ENCODE results near the gene CDH23. TPM values are rescaled to one million over a fixed set of nuclear protein-coding genes. Genes with fewer than 3 reads are reported as not detected.

The CDH23 gene
- total RNA-seq, 1 donor from 2014 or later = 0.29 TPM

DNA sequence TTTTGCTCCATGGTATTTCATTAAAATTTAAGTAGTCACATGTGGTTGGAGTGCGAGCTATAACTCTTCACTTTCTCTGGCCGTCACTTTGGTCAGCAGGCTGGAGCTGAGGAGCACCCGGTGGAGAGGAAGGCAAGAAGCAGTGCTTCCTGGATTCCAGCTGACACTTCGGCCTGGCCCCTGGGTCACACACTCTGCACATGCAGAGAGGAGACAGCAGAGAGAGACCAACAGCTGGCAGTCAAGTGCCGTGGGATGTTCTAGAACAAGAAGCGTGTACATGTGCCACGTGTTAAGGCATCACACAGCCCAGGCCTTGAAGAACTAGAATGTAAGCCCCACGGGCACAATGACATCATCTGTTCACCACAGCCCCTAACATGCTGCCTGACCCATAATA is 424.2 kb downstream of the CDH23 start:
- DNase-seq (no peak), ATAC-seq (ENCODE audit: low read depth) (no peak)
- Mint-ChIP-seq H3K9me3 (no peaks in the 10 kb centered on the region), H3K27me3 (no peaks in the 10 kb centered on the region), H3K4me3 (no peak overlapping the region), H3K27ac (no peak overlapping the region), H3K36me3 (ENCODE audit: low read depth) (peaks cover 96% of the 10 kb centered on the region), H3K4me1 (no peaks in the 10 kb centered on the region)
- ChIA-PET POLR2A (interaction anchor here (0.7 to 1.4 kb wide), 2 partner anchors 47 to 120 kb away, joined by 3 to 9 read pairs; no protein-coding TSS in a partner anchor), CTCF (no interaction called here)
- TF ChIP-seq, protein P1, sequence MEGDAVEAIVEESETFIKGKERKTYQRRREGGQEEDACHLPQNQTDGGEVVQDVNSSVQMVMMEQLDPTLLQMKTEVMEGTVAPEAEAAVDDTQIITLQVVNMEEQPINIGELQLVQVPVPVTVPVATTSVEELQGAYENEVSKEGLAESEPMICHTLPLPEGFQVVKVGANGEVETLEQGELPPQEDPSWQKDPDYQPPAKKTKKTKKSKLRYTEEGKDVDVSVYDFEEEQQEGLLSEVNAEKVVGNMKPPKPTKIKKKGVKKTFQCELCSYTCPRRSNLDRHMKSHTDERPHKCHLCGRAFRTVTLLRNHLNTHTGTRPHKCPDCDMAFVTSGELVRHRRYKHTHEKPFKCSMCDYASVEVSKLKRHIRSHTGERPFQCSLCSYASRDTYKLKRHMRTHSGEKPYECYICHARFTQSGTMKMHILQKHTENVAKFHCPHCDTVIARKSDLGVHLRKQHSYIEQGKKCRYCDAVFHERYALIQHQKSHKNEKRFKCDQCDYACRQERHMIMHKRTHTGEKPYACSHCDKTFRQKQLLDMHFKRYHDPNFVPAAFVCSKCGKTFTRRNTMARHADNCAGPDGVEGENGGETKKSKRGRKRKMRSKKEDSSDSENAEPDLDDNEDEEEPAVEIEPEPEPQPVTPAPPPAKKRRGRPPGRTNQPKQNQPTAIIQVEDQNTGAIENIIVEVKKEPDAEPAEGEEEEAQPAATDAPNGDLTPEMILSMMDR (IDR thresholded peaks at IDR 0.05) = no peak
- intact Hi-C loops (cut with micrococcal nuclease) = no loop called here

DNA sequence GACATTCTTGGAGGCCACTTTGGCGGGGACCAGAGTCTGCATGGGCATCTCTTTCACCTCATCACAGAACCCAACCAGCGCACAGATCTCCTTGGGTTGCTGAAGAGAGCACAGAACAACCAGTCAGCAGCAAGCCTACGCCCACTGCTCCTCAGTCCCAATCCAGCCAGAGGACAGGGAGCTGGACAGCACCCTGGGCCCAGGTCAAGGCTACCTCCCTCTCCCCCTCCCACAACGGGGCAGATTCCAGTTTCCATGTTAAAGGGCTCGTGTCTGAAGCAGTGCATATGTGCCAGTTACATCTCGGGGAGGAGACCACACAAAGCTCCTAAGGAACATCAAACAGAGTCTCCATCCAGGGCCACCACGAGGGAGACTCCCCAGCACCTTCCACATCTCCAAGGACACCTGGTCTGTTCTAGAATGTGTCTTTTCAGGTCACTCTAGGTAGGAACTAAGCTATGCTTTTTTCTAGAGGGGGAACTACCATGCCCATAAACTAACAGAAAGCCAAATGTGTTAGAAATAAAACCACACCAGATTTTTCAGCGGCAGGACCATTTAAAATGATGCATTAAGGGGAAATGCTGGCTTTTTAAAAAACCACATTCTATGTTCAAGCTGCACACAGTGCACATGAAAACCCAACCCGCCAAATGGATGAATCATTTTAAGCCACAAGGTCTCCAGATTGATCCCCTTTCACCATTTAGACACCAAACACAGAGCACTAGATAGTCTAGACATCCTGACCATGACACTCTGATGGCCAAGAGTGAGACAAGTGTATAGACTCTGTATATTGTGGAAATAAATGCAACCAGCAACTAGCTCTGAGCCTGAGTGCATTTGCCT is 425.4 kb downstream of the CDH23 start:
- H3K27ac Mint-ChIP-seq = no peak overlapping the region
- intact Hi-C loops (cut with micrococcal nuclease) = no loop called here
- H3K9me3 Mint-ChIP-seq = no peaks in the 10 kb centered on the region
- H3K27me3 Mint-ChIP-seq = no peaks in the 10 kb centered on the region
- ATAC-seq (ENCODE audit: low read depth) (no peak), DNase-seq (no peak)
- TF ChIP-seq, protein P1 (IDR thresholded peaks at IDR 0.05) = no peak
- no peak overlapping the region for H3K4me3 Mint-ChIP-seq
- H3K36me3 Mint-ChIP-seq (ENCODE audit: low read depth) = peaks cover 95% of the 10 kb centered on the region
- no peaks in the 10 kb centered on the region for H3K4me1 Mint-ChIP-seq
- ChIA-PET CTCF (no interaction called here), POLR2A (interaction anchor here (1.4 kb wide), 1 partner anchor 48 kb away, joined by 3 read pairs; no protein-coding TSS in a partner anchor)

DNA sequence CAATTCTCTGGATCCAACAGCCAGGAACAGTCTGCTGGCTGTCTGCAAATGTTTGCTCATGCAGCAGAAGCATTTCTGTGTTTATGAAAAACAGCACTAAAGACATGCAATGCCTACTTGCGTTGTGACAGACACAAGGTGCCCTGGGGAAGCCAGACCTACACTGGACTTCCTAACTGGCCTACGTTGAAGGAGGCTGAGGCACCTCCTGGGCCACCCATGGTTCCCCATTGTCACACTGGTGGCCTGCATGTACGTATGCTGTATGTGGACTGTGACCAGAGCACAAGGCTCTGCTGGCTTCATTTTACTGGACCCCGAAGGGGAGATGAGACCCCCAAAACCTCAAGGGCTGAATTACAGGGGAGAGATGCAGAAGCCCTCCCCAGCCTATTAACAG is 426.6 kb downstream of the CDH23 start:
- no peak overlapping the region for H3K4me3 Mint-ChIP-seq

DNA sequence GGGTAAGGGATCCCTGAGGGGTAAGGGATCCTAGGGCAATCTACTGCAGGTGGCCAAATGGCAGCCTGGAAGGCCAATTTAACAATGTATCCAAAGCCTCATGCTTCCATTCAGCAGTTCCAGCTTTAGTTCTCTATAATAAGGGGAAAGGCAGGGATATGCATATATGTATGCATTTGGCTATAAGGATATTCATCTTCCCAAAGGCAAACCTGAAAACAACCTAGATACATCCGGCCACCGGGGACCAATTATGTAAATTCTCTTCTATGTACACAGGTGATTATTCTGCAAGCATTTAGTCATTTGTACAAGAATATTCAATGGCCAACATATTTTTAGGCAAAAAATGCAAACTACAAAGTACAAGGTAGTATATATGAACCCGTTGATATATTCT is 427.6 kb downstream of the CDH23 start:
- H3K27ac Mint-ChIP-seq = no peak overlapping the region
- ATAC-seq (ENCODE audit: low read depth) (no peak), DNase-seq (no peak)
- H3K36me3 Mint-ChIP-seq (ENCODE audit: low read depth) = peaks cover 92% of the 10 kb centered on the region
- TF ChIP-seq, protein P1 (IDR thresholded peaks at IDR 0.05) = no peak
- H3K27me3 Mint-ChIP-seq = no peaks in the 10 kb centered on the region
- ChIA-PET CTCF (interaction anchor here (1.0 kb wide), 1 partner anchor 11 kb away, joined by 3 read pairs; no protein-coding TSS in a partner anchor), POLR2A (no interaction called here)
- intact Hi-C loops (cut with micrococcal nuclease) = no loop called here
- no peaks in the 10 kb centered on the region for H3K9me3 Mint-ChIP-seq
- H3K4me1 Mint-ChIP-seq = peaks cover 3% of the 10 kb centered on the region
- H3K4me3 Mint-ChIP-seq = no peak overlapping the region

More for the DNA sequence above, 426.6 kb downstream of the CDH23 start:
- TF ChIP-seq, protein P1 (IDR thresholded peaks at IDR 0.05) = no peak
- no peaks in the 10 kb centered on the region for H3K27me3 Mint-ChIP-seq
- no peaks in the 10 kb centered on the region for H3K4me1 Mint-ChIP-seq
- no peak overlapping the region for H3K27ac Mint-ChIP-seq
- no peaks in the 10 kb centered on the region for H3K9me3 Mint-ChIP-seq
- peaks cover 92% of the 10 kb centered on the region for H3K36me3 Mint-ChIP-seq (ENCODE audit: low read depth)
- intact Hi-C loops (cut with micrococcal nuclease) = no loop called here
- DNase-seq (no peak), ATAC-seq (ENCODE audit: low read depth) (no peak)
- ChIA-PET CTCF (no interaction called here), POLR2A (no interaction called here)

DNA sequence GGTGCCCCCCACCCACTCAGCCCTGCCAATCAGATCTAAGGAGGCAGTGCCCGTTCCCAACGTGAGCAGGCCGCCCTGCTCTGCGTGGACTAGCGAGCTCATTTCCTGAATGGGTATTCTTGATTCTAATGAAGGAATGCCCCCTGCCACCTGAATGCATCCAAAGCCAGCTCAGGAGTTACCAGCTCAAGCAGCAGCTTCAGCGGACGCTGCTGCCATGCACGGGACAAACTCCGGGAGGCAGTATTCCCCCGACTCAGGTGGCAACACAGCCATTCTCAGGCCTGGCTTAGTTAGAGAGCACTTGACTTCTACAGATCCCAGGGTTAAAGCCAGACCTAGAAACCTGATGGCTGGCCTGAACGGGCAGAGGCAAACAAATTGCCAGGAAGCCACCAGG is 428.5 kb downstream of the CDH23 start:
- DNase-seq (no peak), ATAC-seq (ENCODE audit: low read depth) (no peak)
- H3K4me1 Mint-ChIP-seq = peaks cover 6% of the 10 kb centered on the region
- no peak overlapping the region for H3K4me3 Mint-ChIP-seq
- TF ChIP-seq, protein P1 (IDR thresholded peaks at IDR 0.05) = no peak
- H3K27ac Mint-ChIP-seq = no peak overlapping the region
- no peaks in the 10 kb centered on the region for H3K27me3 Mint-ChIP-seq
- intact Hi-C loops (cut with micrococcal nuclease) = no loop called here
- peaks cover 90% of the 10 kb centered on the region for H3K36me3 Mint-ChIP-seq (ENCODE audit: low read depth)
- ChIA-PET CTCF (interaction anchor here (1.0 to 3.5 kb wide), 2 partner anchors 10 to 71 kb away, joined by 3 to 20 read pairs; no protein-coding TSS in a partner anchor), POLR2A (interaction anchor here (0.6 kb wide), 1 partner anchor 71 kb away, joined by 3 read pairs; no protein-coding TSS in a partner anchor)
- H3K9me3 Mint-ChIP-seq = no peaks in the 10 kb centered on the region

Data from activated B cell treated with CpG ODN at 0.5 μM for 24 hours (primary cell).